NCI-H82 treated with DMSO at 0.1 percent for 48 hours (cell line): ENCODE measurements around the gene OCLN.
"Not testable (repeated sequence)": the region's sequence is repeated elsewhere in the genome, so short reads cannot be mapped to it uniquely, and the experiment has no call there.

Experiments
- DNase-seq: peaks from one replicate; lab custom pipeline; 2025; ENCODE audit not compliant: unreplicated experiment; lab: John Stamatoyannopoulos, UW

Gene OCLN

GRCh38 chr5:69491027-69491426 lies 1.6 kb upstream of the OCLN start:
- no peak for DNase-seq

GRCh38 chr5:69491838-69492390 lies 676 bp upstream of the OCLN start:
- DNase-seq, result no peak

DNA sequence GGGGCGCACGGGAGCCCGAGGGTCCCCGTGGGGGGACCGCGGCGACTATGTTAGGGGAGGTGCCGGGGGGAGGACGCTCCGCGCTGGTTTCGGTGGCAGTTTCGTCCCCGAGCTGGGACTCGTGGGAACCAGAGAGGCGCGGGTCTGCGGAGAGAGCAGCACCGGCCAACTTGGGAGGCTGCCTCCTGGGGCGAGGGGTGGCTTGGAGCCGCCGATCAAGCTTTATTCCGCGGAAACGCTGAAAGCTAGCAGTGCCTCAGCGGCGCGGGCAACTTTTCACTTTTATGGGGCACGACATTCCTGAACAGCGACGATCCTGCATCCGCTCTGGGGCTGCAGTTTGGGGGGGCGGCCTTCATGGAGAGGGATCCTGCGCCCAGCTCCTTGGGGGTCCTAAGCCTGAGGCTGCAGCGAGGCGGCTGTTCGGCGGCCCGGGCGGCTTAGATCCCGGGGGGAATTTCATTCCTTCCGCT lies 369 bp downstream of the OCLN start:
- DNase-seq, result no peak

DNA sequence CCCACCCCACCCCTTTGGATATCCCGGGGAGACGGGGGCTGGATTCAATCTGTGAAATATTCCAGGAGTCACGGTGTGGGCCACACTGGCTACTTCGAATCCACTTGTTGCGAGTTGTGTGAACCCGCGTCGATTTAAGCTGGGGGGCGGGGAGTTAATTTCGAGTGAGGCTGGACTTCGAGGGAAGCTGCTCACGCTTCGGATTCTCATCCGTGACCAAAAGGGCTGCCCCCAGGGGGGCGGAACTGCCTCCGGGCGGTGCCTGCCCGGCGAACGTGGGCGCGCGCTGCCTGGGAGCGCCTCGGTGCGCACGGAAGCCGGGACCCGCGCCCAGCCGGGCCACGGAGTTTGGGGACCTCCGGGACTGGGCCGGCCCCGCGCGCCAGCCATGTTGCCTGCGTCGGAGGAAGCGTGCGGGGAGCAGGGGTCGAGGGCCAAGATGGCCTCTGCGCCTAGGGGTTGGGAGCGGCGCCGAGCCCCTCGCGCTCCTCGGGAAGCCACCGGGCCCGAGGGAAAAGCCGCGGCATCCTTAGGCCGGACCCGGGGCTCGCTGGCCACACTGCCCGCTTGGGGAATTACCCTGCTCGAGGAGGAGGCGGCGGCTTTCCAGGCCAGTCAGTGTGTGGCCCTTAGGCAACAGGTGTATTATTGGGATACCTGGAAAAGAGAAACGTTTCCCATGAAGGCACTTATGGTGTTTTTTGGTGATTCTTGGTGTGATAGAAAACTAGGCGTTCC lies 975 bp downstream of the OCLN start:
- DNase-seq, result no peak

DNA sequence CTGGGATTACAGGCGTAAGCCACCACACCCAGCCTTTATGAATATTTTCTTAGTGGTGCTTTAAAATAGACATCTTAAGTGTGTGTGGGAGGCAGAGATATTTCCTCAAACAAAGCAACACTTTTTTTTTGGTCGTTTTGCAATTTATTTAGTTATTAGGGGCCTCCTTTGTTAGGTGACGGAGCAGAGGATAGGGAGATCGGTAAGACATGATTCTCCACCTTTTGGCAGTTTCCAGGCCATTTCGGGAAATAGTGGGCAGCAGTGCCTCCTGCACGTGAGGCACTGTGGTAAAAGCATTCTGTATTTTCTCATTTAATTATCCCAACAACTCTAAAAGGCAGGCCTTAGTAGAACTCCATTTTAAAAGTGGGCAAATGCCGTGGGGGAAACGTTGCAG lies 1.9 kb downstream of the OCLN start:
- DNase-seq, result no peak

GRCh38 chr5:69497006-69497520 lies 4.5 kb downstream of the OCLN start:
- DNase-seq, result no peak

DNA sequence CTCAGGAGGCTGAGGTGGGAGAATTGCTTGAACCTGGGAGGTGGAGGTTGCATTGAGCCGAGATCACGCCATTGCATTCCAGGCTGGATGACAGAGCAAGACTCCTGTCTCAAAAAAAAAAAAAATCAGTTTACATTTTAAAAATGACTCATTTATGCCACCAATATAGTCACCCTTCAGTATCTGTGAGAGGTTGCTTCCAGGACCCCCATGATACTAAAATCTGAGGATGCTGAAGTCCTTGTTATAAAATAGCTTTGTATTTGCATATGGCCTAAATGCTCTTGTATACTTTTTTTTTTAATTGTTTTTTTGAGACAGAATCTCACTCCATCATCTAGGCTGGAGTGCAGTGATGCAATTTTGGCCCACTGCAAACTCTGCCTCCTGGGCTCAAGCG lies 5.8 kb downstream of the OCLN start:
- DNase-seq, result no peak

- DNase-seq, result no peak
Observed at GRCh38 chr5:69502367-69502766, 9.8 kb downstream of the OCLN start.

DNA sequence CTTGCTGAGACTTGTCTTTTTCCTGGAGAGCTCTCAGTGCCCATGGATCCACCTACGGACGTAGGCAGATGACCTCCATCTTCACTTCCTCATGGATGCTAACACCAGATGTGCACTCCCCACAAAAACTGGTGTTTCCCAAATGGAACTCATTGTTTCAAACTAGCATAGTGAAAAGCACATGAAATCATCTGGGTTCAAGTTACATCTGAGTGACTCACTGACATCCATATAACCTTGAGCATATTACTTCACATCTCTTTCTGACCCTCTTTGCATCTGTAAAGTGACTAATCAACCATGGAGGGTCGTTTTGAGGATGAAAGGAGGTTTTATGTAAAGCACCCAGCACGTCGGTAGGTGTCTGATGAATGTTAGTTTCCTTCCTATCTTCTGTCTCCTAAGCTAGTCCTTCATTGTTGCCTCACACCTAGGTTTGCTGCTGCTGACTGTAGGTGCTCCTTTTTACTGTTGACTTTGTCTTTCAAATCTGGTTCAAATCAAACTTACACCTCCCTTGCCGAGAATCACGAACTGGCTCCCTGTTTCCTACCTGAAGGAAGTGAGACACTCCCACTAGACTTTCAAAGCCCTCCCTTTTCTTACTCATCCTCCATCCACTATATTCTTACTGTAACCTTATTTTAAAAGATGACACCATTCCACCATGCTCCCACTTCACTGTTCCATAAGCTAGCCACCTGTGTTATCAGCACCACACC lies 10.3 kb downstream of the OCLN start:
- DNase-seq, result no peak

GRCh38 chr5:69504036-69504435 lies 11.4 kb downstream of the OCLN start:
- no peak for DNase-seq

DNA sequence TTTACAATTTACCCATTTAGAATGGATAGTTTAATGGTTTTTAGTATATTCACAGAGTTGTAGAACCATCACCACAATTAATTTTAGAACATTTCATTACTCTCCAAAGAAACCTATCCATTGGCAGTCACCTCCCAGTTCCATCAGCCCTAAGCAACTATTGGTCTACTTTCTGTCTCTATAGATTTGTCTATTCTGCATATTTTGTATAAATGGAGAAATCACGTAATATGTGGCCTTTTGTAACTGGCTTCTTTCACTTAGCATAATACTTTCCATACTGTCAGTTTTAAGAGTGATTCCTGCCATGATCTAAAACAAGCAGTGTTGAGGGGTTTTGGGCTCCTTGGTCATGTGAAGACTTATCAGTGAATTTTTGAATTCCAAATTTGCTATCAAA lies 12.7 kb downstream of the OCLN start:
- DNase-seq, result no peak

GRCh38 chr5:69509212-69509611 lies 16.6 kb downstream of the OCLN start:
- DNase-seq, result no peak

- DNase-seq, result no peak
Observed at GRCh38 chr5:69510694-69511093, 18.1 kb downstream of the OCLN start.

DNA sequence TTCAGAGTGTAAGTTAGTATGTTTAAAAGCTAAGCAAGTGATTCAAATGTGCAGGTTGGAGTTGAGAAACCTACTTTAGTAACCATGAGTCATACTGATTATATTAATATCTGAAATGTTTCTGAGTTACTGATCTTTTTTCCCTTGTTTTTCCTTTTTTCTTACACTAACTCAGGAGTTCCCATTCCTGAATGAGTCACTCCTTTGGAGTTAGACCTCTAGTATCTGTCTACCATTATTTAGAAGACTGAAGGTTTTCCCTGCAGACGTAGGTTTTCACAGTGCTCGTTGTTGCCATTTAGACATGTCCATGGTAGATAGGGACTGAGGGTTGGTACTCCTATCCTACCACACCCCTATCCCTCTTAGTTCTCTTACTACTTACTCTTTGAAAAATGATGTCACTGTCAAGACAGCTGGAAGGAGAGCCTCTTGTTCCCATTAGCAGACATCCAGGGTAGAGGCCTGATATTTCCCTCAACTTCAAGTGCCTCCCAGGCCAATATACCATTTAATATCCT lies 20.2 kb downstream of the OCLN start:
- no peak for DNase-seq

DNA sequence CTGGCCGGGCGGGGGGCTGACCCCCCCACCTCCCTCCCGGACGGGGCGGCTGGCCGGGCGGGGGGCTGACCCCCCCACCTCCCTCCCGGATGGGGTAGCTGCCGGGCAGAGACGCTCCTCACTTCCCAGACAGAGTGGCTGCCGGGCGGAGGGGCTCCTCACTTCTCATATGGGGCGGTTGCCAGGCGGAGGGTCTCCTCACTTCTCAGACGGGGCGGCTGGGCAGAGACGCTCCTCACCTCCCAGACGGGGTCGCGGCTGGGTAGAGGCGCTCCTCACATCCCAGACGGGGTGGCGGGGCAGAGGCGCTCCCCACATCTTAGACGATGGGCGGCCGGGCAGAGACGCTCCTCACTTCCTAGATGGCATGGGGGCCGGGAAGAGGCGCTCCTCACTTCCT lies 23.0 kb downstream of the OCLN start:
- DNase-seq, result not testable (repeated sequence)

- no peak for DNase-seq
Observed at GRCh38 chr5:69516769-69517168, 24.2 kb downstream of the OCLN start.

DNA sequence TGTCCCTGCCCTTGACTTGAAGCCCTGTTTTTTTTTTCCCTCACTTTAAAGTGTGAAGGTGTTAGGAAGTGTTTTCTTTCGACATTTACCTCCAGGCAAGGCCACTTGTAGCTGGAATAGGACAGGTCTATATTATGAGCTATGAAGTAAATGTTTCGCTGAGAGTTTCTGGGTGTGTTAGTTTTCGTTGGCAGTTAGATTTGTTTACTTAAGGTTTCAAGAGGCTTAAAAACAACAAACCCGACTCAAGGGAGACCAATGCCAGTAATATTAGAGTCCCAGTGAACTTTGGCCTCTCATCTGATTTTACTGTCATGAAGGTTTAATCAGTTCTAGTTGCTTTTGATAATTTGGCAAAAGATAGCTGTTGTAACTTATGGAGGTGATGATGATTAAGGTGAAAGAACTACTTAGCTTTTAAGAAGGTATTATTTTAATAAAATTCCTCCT lies 25.2 kb downstream of the OCLN start:
- no peak for DNase-seq

DNA sequence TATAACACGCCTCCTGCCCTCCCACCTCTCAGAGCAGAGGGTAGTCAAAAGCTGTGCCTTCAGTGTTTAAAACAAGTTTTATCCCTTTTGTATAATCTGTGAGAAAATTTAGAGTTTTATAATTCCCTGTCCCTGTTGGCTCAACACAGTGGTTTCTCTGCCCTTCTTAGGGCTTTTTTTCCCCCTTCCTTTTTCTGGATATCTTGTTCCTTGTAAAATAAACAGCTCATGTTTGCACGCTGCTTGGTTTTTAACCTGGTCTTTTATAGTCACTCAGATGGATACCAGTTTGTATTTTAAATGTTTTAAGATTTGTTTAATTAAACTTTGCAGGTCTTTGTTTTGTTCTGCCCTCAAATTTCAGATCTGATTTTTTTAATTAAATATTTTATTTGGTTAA lies 26.7 kb downstream of the OCLN start:
- no peak for DNase-seq

DNA sequence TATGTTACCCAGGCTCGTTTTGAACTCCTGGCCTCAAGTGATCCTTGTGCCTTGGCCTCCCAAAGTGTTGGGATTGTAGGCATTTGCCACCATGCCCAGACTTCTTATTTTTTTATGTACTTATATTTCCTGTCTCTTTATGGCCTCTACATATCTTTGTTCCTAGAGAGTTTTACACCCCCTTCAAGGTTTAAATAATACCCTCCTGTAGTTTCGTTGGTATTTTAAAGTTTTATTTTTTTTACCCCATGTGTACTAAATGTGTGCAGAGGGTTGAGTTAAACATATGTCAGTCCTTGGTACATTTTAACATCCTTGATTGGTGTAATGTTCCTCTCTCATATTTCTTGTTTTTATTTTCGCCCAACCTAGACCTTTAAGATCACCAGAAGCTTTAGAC lies 29.4 kb downstream of the OCLN start:
- no peak for DNase-seq

- no peak for DNase-seq
Observed at GRCh38 chr5:69525490-69525889, 32.9 kb downstream of the OCLN start.

- DNase-seq, result no peak
Observed at GRCh38 chr5:69526660-69527059, 34.1 kb downstream of the OCLN start.
